ENCODE data around the gene SHC4. TPM values are rescaled to one million over a fixed set of nuclear protein-coding genes. Genes with fewer than 3 reads are reported as not detected.

Gene SHC4
- total RNA-seq, 1 experiment from 2014 or later: 0.63 TPM

- Mint-ChIP-seq H3K4me1 (peaks cover 12% of the 10 kb centered on the region), H3K36me3 (no peaks in the 10 kb centered on the region), H3K9me3 (no peaks in the 10 kb centered on the region), H3K27ac (peak overlapping the region; percentile 28; the same call in 1 of the 2 replicates), H3K27me3 (ENCODE audit: low read depth) (no peaks in the 10 kb centered on the region), H3K4me3 (no peak overlapping the region)
- ChIA-PET POLR2A (interaction anchor here (1.3 kb wide), 1 partner anchor 13 kb away, joined by 6 read pairs; the partner anchor contains the start of gene CEP152), CTCF (interaction anchor here (0.6 to 1.2 kb wide), 5 partner anchors 13 to 152 kb away, joined by 3 to 13 read pairs (median 4); partner anchors contain the start of gene CEP152)
- ATAC-seq (peak; percentile 38; the same call in 1 of the 2 replicates), DNase-seq (ENCODE audit: low spot score) (no peak)
- TF ChIP-seq NR2C2 (CRISPR knock-in tag; IDR thresholded peaks at IDR 0.05) (no peak), NFATC4 (CRISPR knock-in tag; IDR thresholded peaks at IDR 0.05) (no peak), RELA (CRISPR knock-in tag; IDR thresholded peaks at IDR 0.05; ENCODE audit: borderline replicate concordance) (no peak), CREM (CRISPR knock-in tag; IDR thresholded peaks at IDR 0.05) (no peak), CREB1 (CRISPR knock-in tag; IDR thresholded peaks at IDR 0.05) (no peak), ATF3 (CRISPR knock-in tag; conservative IDR thresholded peaks at IDR 0.05) (no peak), ATF6 (CRISPR knock-in tag; IDR thresholded peaks at IDR 0.05) (no peak), SMAD3 (CRISPR knock-in tag; IDR thresholded peaks at IDR 0.05; ENCODE audit: borderline replicate concordance) (no peak), NR3C1 (CRISPR knock-in tag; conservative IDR thresholded peaks at IDR 0.05; ENCODE audit: low read depth) (no peak), SMAD4 (CRISPR knock-in tag; IDR thresholded peaks at IDR 0.05) (no peak), JUN (CRISPR knock-in tag; IDR thresholded peaks at IDR 0.05) (no peak), ZBTB21 (CRISPR knock-in tag; IDR thresholded peaks at IDR 0.05; ENCODE audit: borderline replicate concordance) (no peak), NR1H2 (CRISPR knock-in tag; IDR thresholded peaks at IDR 0.05) (no peak)
Observed at GRCh38 chr15:48823706-48824105, 140.0 kb downstream of the SHC4 start.

- ATAC-seq: peak; percentile 99
- Mint-ChIP-seq H3K27me3 (ENCODE audit: low read depth) (no peaks in the 10 kb centered on the region), H3K9me3 (no peaks in the 10 kb centered on the region), H3K4me3 (no peak overlapping the region), H3K36me3 (no peaks in the 10 kb centered on the region), H3K27ac (peak overlapping the region; percentile 28; the same call in 1 of the 2 replicates), H3K4me1 (peaks cover 12% of the 10 kb centered on the region)
- ChIA-PET CTCF (interaction anchor here (0.6 to 1.2 kb wide), 6 partner anchors 12 to 153 kb away, joined by 3 to 13 read pairs (median 4); partner anchors contain the start of gene CEP152), POLR2A (interaction anchor here (1.3 kb wide), 1 partner anchor 13 kb away, joined by 6 read pairs; the partner anchor contains the start of gene CEP152)
- peak; percentile 17 for DNase-seq (ENCODE audit: low spot score)
- TF ChIP-seq FOXJ3 (CRISPR knock-in tag; IDR thresholded peaks at IDR 0.05; ENCODE audit: borderline replicate concordance) (no peak), NFYB (CRISPR knock-in tag; conservative IDR thresholded peaks at IDR 0.05; ENCODE audit: low read depth) (no peak), ZNF263 (CRISPR knock-in tag; IDR thresholded peaks at IDR 0.05; ENCODE audit: low read depth) (no peak), E2F5 (CRISPR knock-in tag; IDR thresholded peaks at IDR 0.05) (no peak), CDX4 (CRISPR knock-in tag; IDR thresholded peaks at IDR 0.05; ENCODE audit: borderline replicate concordance) (no peak)
Observed at GRCh38 chr15:48823237-48823636, 140.5 kb downstream of the SHC4 start.

- H3K4me3 Mint-ChIP-seq: no peak overlapping the region
- H3K27me3 Mint-ChIP-seq (ENCODE audit: low read depth): peaks cover 10% of the 10 kb centered on the region
- ATAC-seq (no peak), DNase-seq (ENCODE audit: low spot score) (no peak)
- peaks cover 11% of the 10 kb centered on the region for H3K4me1 Mint-ChIP-seq
- POLR2A ChIA-PET: no interaction called here
- H3K36me3 Mint-ChIP-seq: no peaks in the 10 kb centered on the region
- CTCF ChIA-PET: no interaction called here
- no peak overlapping the region for H3K27ac Mint-ChIP-seq
- H3K9me3 Mint-ChIP-seq: no peaks in the 10 kb centered on the region
- TF ChIP-seq NFATC4 (CRISPR knock-in tag; IDR thresholded peaks at IDR 0.05) (no peak), STAT6 (CRISPR knock-in tag; conservative IDR thresholded peaks at IDR 0.05; ENCODE audit: low read depth) (no peak), ZNF219 (CRISPR knock-in tag; IDR thresholded peaks at IDR 0.05; ENCODE audit: borderline replicate concordance) (no peak), ERG (CRISPR knock-in tag; IDR thresholded peaks at IDR 0.05) (no peak), ZNF263 (CRISPR knock-in tag; IDR thresholded peaks at IDR 0.05; ENCODE audit: low read depth) (no peak), TP53 (CRISPR knock-in tag; IDR thresholded peaks at IDR 0.05) (no peak), NFE2L1 (CRISPR knock-in tag; IDR thresholded peaks at IDR 0.05) (no peak)
Observed at GRCh38 chr15:48814286-48814685, 149.4 kb downstream of the SHC4 start.
